GM21825 (cell line): ENCODE data around the gene ALOX12.
"Not testable (repeated sequence)": the region's sequence is repeated elsewhere in the genome, so short reads cannot be mapped to it uniquely, and the experiment has no call there.

ENCODE experiments used
- ATAC-seq: cut with Tn5 transposase; IDR thresholded peaks from one replicate; pipeline ENCODE4 v1.9.1; 2021; ENCODE audit warnings: mild to moderate bottlenecking, moderate library complexity; ENCODE audit not compliant: unreplicated experiment

Gene ALOX12

GRCh38 chr17:7043497-7044198, 47.8 kb downstream of the ALOX12 start, which contains the start of gene SLC16A11:
Gene SLC16A11 (minus strand): TSS chr17:7044092. CDS start chr17:7043513, 579 bp downstream.
- no peak for ATAC-seq

- no peak for ATAC-seq
Measured at GRCh38 chr17:7045492-7046126, 49.8 kb downstream of the ALOX12 start.

GRCh38 chr17:7046127-7046724, 50.4 kb downstream of the ALOX12 start:
- ATAC-seq = no peak

- not testable (repeated sequence) for ATAC-seq
Measured at GRCh38 chr17:7046725-7047397, 51.0 kb downstream of the ALOX12 start.

GRCh38 chr17:7047566-7047965, 51.7 kb downstream of the ALOX12 start:
- no peak for ATAC-seq

GRCh38 chr17:7048968-7049367, 53.1 kb downstream of the ALOX12 start:
- ATAC-seq = no peak

- not testable (repeated sequence) for ATAC-seq
Measured at GRCh38 chr17:7050583-7050982, 54.7 kb downstream of the ALOX12 start.

- no peak for ATAC-seq
Measured at GRCh38 chr17:7056386-7056785, 60.5 kb downstream of the ALOX12 start.

- no peak for ATAC-seq
Measured at GRCh38 chr17:7058831-7059447, 63.1 kb downstream of the ALOX12 start.
